ENCODE measurements around the gene DIAPH2.

GRCh38 chrX:96764864-96765263 lies 80.2 kb downstream of the DIAPH2 start:
- TF ChIP-seq POLR2A (IDR thresholded peaks at IDR 0.05) (no peak), CTCF (IDR thresholded peaks at IDR 0.05 in 8 of 11, conservative IDR thresholded peaks at IDR 0.05 in 3 of 11) (no peak)

Measured in spleen (tissue), 7 donors.